Measurements from ENCODE around the gene SCAMP1. TPM values are rescaled to one million over a fixed set of nuclear protein-coding genes. Genes with fewer than 3 reads are reported as not detected.

The SCAMP1 gene
- polyA plus RNA-seq, 3 donors: 5.4 to 52.4 (median 47.8) TPM

GRCh38 chr5:78407458-78407857, 47.0 kb downstream of the SCAMP1 start:
- Histone ChIP-seq H3K4me2 (replicated peaks; ENCODE audit: extremely low read depth, low read length, poor library complexity, severe bottlenecking) (no peak overlapping the region), H3K4me3 (replicated peaks in 1 of 3; ENCODE audit: low read depth in 2 of 3, low read length in 3 of 3) (no peak overlapping the region), H3K79me2 (ENCODE audit: insufficient read depth, low read length) (peaks cover 20% of the 10 kb centered on the region), H3K27ac (ENCODE audit: low read depth in 1 of 2, low read length in 2 of 2) (no peak overlapping the region), H2AFZ (ENCODE audit: insufficient read depth, low read depth, low read length, poor library complexity, severe bottlenecking) (no peak overlapping the region), H3K9ac (ENCODE audit: insufficient read depth, low read length, poor library complexity, severe bottlenecking) (no peak overlapping the region), H4K20me1 (ENCODE audit: insufficient read depth, low read length) (peaks cover 15% of the 10 kb centered on the region), H3K4me1 (ENCODE audit: control insufficient read depth in 1 of 2, insufficient read depth in 2 of 2, low read length in 2 of 2) (no peaks in the 10 kb centered on the region), H3K27me3 (ENCODE audit: control insufficient read depth in 2 of 2, insufficient read depth in 2 of 2, low read length in 2 of 2) (no peaks in the 10 kb centered on the region), H3K9me3 (replicated peaks in 1 of 2; ENCODE audit: control insufficient read depth in 1 of 2, insufficient read depth in 1 of 2, low read length in 2 of 2) (no peaks in the 10 kb centered on the region), H3K36me3 (replicated peaks in 1 of 2; ENCODE audit: control insufficient read depth in 1 of 2, insufficient read depth in 2 of 2, low read length in 2 of 2) (no peaks in the 10 kb centered on the region)
- intact Hi-C loops (cut with micrococcal nuclease): no loop called here
- Mint-ChIP-seq H3K9me3 (peaks cover 0 to 7% (median 3%) of the 10 kb centered on the region in 7 donors), H3K27me3 (ENCODE audit: low read depth in 3 of 3) (no peaks in the 10 kb centered on the region), H3K4me1 (peaks cover 8% of the 10 kb centered on the region), H3K36me3 (peaks cover 16 to 25% of the 10 kb centered on the region in 2 donors), H3K4me3 (no peak overlapping the region), H3K27ac (no peak overlapping the region)
- TF ChIP-seq CTCF (IDR thresholded peaks at IDR 0.05): no peak
- no peak for DNase-seq

GRCh38 chr5:78411586-78411985, 51.2 kb downstream of the SCAMP1 start:
- H3K4me3 Mint-ChIP-seq: no peak overlapping the region
- peaks cover 24 to 29% of the 10 kb centered on the region in 2 donors for H3K36me3 Mint-ChIP-seq
- peaks cover under 1 to 11% of the 10 kb centered on the region in 2 donors for H3K36me3 ChIP-seq (replicated peaks in 1 of 2; ENCODE audit: control insufficient read depth in 1 of 2, insufficient read depth in 2 of 2, low read length in 2 of 2)
- peaks cover 15% of the 10 kb centered on the region for H3K4me1 Mint-ChIP-seq
- no peak overlapping the region for H3K4me2 ChIP-seq (replicated peaks; ENCODE audit: extremely low read depth, low read length, poor library complexity, severe bottlenecking)
- H2AFZ ChIP-seq (ENCODE audit: insufficient read depth, low read depth, low read length, poor library complexity, severe bottlenecking): no peak overlapping the region
- H3K9me3 ChIP-seq (replicated peaks in 1 of 2; ENCODE audit: control insufficient read depth in 1 of 2, insufficient read depth in 1 of 2, low read length in 2 of 2): no peaks in the 10 kb centered on the region
- H3K79me2 ChIP-seq (ENCODE audit: insufficient read depth, low read length): peaks cover 14% of the 10 kb centered on the region
- no peak overlapping the region for H3K27ac ChIP-seq (ENCODE audit: low read depth in 1 of 2, low read length in 2 of 2)
- no peak overlapping the region for H3K27ac Mint-ChIP-seq
- TF ChIP-seq CTCF (IDR thresholded peaks at IDR 0.05): no peak
- H3K4me1 ChIP-seq (ENCODE audit: control insufficient read depth in 1 of 2, insufficient read depth in 2 of 2, low read length in 2 of 2): no peaks in the 10 kb centered on the region
- H3K9me3 Mint-ChIP-seq: peaks cover 0 to 7% (median 3%) of the 10 kb centered on the region in 7 donors
- peaks cover 10% of the 10 kb centered on the region for H4K20me1 ChIP-seq (ENCODE audit: insufficient read depth, low read length)
- intact Hi-C loops (cut with micrococcal nuclease): no loop called here
- no peaks in the 10 kb centered on the region for H3K27me3 ChIP-seq (ENCODE audit: control insufficient read depth in 2 of 2, insufficient read depth in 2 of 2, low read length in 2 of 2)
- peaks cover 0 to 2% (median 0%) of the 10 kb centered on the region in 3 donors for H3K27me3 Mint-ChIP-seq (ENCODE audit: low read depth in 3 of 3)
- DNase-seq: no peak
- H3K4me3 ChIP-seq (replicated peaks in 1 of 3; ENCODE audit: low read depth in 2 of 3, low read length in 3 of 3): no peak overlapping the region
- no peak overlapping the region for H3K9ac ChIP-seq (ENCODE audit: insufficient read depth, low read length, poor library complexity, severe bottlenecking)

Data from CD14-positive monocyte (primary cell).